ENCODE measurements around the gene GRPEL2.
"Not testable (repeated sequence)": the region's sequence is repeated elsewhere in the genome, so short reads cannot be mapped to it uniquely, and the experiment has no call there.

Gene GRPEL2

DNA sequence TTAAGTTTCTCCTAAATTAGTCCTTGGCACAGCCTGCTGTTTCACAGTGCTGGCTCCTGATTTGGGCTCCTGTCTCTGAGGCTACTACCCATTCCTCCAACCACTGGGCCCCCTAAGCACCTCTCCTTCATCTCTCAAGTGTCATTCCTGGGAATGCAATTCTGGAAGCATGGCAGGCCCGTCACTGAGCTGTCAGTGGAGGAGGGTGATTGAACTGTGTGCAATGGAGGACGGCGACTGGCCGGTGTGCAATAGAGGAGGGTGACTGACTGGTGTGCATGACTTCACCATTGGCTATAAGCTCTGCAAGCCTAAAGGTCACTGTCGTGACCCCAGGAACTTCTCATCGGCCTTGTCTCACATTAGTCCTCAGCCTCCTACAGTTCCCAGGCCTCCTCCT is 46.2 kb downstream of the GRPEL2 start:
- TF ChIP-seq, protein P1, sequence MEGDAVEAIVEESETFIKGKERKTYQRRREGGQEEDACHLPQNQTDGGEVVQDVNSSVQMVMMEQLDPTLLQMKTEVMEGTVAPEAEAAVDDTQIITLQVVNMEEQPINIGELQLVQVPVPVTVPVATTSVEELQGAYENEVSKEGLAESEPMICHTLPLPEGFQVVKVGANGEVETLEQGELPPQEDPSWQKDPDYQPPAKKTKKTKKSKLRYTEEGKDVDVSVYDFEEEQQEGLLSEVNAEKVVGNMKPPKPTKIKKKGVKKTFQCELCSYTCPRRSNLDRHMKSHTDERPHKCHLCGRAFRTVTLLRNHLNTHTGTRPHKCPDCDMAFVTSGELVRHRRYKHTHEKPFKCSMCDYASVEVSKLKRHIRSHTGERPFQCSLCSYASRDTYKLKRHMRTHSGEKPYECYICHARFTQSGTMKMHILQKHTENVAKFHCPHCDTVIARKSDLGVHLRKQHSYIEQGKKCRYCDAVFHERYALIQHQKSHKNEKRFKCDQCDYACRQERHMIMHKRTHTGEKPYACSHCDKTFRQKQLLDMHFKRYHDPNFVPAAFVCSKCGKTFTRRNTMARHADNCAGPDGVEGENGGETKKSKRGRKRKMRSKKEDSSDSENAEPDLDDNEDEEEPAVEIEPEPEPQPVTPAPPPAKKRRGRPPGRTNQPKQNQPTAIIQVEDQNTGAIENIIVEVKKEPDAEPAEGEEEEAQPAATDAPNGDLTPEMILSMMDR (IDR thresholded peaks at IDR 0.05; ENCODE audit: control insufficient read depth, extremely low read depth, insufficient read depth), result no peak
- H3K4me3 ChIP-seq (ENCODE audit: low read depth, low read length), result no peak overlapping the region
- no peak for DNase-seq (ENCODE audit: low read depth)

DNA sequence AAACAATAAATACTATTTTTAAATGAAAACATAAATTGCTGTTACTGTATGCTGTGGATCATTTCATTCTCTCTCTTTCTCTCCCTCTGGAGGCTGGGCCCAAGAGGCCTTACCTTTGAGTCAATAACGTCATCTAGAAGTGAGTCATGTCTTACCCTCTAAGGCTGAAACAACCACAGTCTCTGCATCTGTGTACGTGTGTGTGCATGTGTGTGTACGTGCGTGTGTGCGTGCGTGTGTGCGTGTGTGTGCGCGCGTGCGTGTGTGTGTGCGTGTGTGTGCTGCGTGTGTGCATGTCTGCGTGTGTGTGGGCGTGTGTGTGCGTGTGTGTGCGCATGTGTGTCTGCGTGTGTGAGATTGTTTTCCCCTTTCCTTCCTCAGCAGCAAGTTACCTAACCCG is 47.4 kb downstream of the GRPEL2 start:
- DNase-seq (ENCODE audit: low read depth), result no peak
- TF ChIP-seq, protein P1 (IDR thresholded peaks at IDR 0.05; ENCODE audit: control insufficient read depth, extremely low read depth, insufficient read depth), result no peak
- H3K4me3 ChIP-seq (ENCODE audit: low read depth, low read length), result no peak overlapping the region

DNA sequence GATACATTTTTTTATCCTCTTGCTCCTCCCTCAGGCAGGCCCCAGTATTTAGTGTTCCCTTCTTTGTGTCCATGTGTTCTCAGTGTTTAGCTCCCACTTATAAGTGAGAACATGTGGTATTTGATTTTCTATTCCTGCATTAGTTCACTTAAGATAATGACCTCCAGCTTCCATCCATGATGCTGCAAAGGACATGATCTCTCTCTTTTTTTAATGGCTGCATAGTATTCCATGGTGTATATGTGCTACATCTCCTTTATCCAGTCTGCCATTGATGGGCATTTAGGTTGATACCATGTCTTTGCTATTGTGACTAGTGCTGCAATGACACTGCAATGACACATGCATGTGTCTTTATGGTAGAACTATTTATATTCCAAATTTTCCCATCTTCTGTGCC is 49.7 kb downstream of the GRPEL2 start:
- not testable (repeated sequence) for H3K4me3 ChIP-seq (ENCODE audit: low read depth, low read length); DNase-seq (ENCODE audit: low read depth)

DNA sequence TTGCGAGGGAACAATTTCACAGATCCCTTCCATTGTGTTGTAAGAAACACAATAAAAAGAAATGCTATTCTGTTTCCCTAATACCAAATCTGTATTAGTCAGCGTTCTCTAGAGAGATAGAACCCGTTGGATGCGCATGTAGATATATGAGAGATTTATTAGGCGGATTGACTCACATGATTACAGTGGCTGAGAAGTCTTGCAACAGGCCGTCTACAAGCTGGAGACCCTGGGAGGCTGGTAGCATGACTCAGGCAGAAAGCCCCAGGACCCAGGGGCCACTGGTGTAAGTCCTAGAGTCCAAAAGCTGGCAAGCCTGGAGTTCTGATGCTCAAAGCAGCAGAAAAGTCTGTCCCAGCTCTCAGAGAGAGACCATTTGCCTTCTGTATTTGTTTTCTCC is 52.2 kb downstream of the GRPEL2 start:
- DNase-seq (ENCODE audit: low read depth), result no peak
- TF ChIP-seq, protein P1 (IDR thresholded peaks at IDR 0.05; ENCODE audit: control insufficient read depth, extremely low read depth, insufficient read depth), result no peak
- H3K4me3 ChIP-seq (ENCODE audit: low read depth, low read length), result no peak overlapping the region

DNA sequence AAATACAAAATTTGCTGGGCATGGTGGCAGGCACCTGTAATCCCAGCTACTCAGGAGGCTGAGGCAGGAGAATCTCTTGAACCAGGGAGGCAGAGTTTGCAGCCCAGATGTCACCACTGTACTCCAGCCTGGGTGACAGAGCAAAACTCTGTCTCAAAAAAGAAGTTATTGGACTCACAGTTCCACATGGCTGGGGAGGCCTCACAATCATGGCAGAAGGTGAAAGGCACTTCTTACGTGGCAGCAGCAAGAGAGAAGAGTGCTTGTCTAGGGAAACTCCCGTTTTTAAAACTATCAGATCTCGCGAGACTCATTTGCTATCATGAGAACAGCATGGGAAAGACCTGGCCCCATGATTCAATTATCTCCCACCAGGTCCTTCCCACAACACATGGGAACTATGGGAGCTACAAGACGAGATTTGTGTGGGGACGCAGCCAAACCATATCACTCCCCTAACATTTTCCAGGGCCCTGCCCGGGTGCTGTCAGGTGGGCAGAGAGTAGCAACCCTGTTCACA is 53.5 kb downstream of the GRPEL2 start:
- DNase-seq (ENCODE audit: low read depth); H3K4me3 ChIP-seq (ENCODE audit: low read depth, low read length): not testable (repeated sequence)

DNA sequence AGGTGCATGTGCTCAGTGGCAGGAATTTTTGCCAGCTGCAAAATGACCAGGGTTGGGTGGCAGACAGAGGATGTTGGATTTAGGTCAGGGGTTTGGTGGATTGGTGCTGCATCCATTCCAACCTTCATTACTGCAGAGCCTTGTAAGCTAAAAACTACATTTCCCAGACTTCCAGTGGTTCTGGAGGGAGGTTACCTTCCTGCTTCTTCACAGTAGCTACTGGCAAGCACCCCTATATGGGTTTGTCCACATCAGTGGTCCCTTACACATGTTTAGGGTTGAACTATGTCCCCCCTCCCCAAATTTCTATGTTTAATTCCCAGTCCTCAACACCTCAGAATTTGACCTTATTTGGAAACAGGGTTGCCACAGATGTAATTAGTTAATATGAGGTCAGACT is 54.5 kb downstream of the GRPEL2 start:
- DNase-seq (ENCODE audit: low read depth), result no peak
- no peak overlapping the region for H3K4me3 ChIP-seq (ENCODE audit: low read depth, low read length)
- TF ChIP-seq, protein P1 (IDR thresholded peaks at IDR 0.05; ENCODE audit: control insufficient read depth, extremely low read depth, insufficient read depth), result no peak

DNA sequence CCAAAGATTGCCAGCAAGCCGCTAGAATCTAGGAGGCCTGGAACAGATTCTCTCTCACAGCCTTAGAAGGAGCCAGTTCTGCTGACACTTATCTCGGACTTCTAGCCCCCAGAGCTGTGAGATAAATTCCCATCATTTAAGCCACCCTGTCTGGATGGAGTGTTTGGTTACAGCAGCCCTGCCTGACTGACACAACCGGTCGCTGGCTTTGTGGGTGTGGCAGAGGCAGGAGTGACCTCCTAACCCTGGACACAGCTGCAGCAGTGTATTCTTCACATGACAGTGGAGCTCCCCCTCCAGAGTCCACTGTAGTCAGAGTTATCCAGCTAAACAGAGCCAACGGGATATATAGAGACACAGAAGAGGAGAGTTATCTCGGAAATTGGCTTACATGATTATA is 55.0 kb downstream of the GRPEL2 start:
- TF ChIP-seq, protein P1 (IDR thresholded peaks at IDR 0.05; ENCODE audit: control insufficient read depth, extremely low read depth, insufficient read depth), result no peak
- no peak overlapping the region for H3K4me3 ChIP-seq (ENCODE audit: low read depth, low read length)
- DNase-seq (ENCODE audit: low read depth), result no peak

DNA sequence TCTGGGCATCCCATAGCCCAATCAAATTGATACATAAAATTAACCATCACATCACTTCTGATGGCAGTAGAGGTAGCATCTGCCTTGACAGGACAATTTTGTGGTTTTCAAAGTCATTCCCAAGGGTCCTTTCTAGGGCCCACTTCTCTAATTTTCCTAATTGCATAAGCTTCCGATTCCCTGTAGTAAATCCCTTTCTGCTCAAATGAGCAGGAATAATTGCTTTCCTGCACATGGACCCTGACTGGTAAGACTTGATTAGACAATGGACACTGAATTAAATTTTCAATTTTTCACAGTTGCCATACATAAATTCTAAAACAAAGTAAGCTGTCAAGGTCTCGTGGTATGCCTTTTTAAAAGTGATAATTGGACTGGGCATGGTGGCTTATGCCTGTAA is 55.8 kb downstream of the GRPEL2 start:
- TF ChIP-seq, protein P1 (IDR thresholded peaks at IDR 0.05; ENCODE audit: control insufficient read depth, extremely low read depth, insufficient read depth), result no peak
- H3K4me3 ChIP-seq (ENCODE audit: low read depth, low read length), result no peak overlapping the region
- no peak for DNase-seq (ENCODE audit: low read depth)

All from LNCaP clone FGC (cell line).